ENCODE results near the gene PLOD1.

- no peak for TF ChIP-seq CTCF (conservative IDR thresholded peaks at IDR 0.05)
- no peak for TF ChIP-seq EZH2 (IDR thresholded peaks at IDR 0.05; ENCODE audit: low read depth)
Measured at GRCh38 chr1:11898831-11899467, 35.6 kb upstream of the PLOD1 start.
